CD4-positive, CD25-positive, alpha-beta regulatory T cell (primary cell): ENCODE measurements around the gene TGM3. TPM values are rescaled to one million over a fixed set of nuclear protein-coding genes. Genes with fewer than 3 reads are reported as not detected.
A peak's percentile ranks its signal among the peaks of the same experiment; 100 is the strongest.

ENCODE experiments used
- ATAC-seq, 2 donors: fragments of 150-1000 bp; cut with Tn5 transposase; one replicate each; pipeline ENCODE4 v1.10.0; 2021; ENCODE audit warnings: low read depth in 2 of 2, moderate number of reproducible peaks in 2 of 2, moderate library complexity in 1 of 2
- DNase-seq, 3 donors: peaks; one replicate each; pipeline versions ENCODE4 v3.0.0 to v3.0.0-alpha.2; 2012 to 2022; ENCODE audit warnings: mixed read lengths in 1 of 3
- H3K27ac ChIP-seq: one replicate; pipeline ENCODE4 v1.7.0; 2013; ENCODE audit warnings: mild to moderate bottlenecking, low read length; ENCODE audit not compliant: insufficient read depth, poor library complexity, severe bottlenecking
- H3K27me3 ChIP-seq: one replicate; pipeline ENCODE4 v1.7.0; 2013; ENCODE audit warnings: low read length; ENCODE audit not compliant: control insufficient read depth, insufficient read depth
- H3K36me3 ChIP-seq: one replicate; pipeline ENCODE4 v1.7.0; 2013; ENCODE audit warnings: mild to moderate bottlenecking, low read length, moderate library complexity; ENCODE audit not compliant: control insufficient read depth, insufficient read depth
- H3K4me1 ChIP-seq: 2 replicates; pipeline ENCODE4 v1.7.0; 2013; ENCODE audit warnings: mild to moderate bottlenecking, low read length; ENCODE audit not compliant: insufficient read depth, control insufficient read depth, poor library complexity, severe bottlenecking
- H3K4me3 ChIP-seq: one replicate; pipeline ENCODE4 v1.7.0; 2013; ENCODE audit warnings: low read depth, mild to moderate bottlenecking, low read length, moderate library complexity
- H3K9me3 ChIP-seq, 2 experiments: 1 replicate in 1 of 2; 2 replicates in 1 of 2; pipeline ENCODE4 v1.7.0; 2013; ENCODE audit warnings: low read length in 2 of 2, mild to moderate bottlenecking in 1 of 2, moderate library complexity in 1 of 2; ENCODE audit not compliant: control insufficient read depth in 2 of 2
- H3K27ac Mint-ChIP-seq, 3 donors: one replicate each; pipeline ENCODE4 v1.8.0; 2020 to 2022; ENCODE audit warnings: mild to moderate bottlenecking in 3 of 3, mixed read lengths in 3 of 3, moderate library complexity in 2 of 3
- H3K27me3 Mint-ChIP-seq: one replicate; pipeline ENCODE4 v1.8.0; 2022; ENCODE audit warnings: mild to moderate bottlenecking, mixed read lengths
- H3K36me3 Mint-ChIP-seq: one replicate; pipeline ENCODE4 v1.8.0; 2020; ENCODE audit warnings: mixed read lengths
- H3K4me1 Mint-ChIP-seq, 4 donors: one replicate each; pipeline ENCODE4 v1.8.0; 2020 to 2022; ENCODE audit warnings: mixed read lengths in 4 of 4, mild to moderate bottlenecking in 1 of 4
- H3K4me3 Mint-ChIP-seq, 4 donors: one replicate each; pipeline ENCODE4 v1.8.0; 2020 to 2022; ENCODE audit warnings: mild to moderate bottlenecking in 4 of 4, mixed read lengths in 4 of 4, moderate library complexity in 3 of 4
- H3K9me3 Mint-ChIP-seq, 7 donors: one replicate each; pipeline ENCODE4 v1.8.0; 2020 to 2022; ENCODE audit warnings: mixed read lengths in 7 of 7, mild to moderate bottlenecking in 3 of 7, moderate library complexity in 2 of 7
- polyA plus RNA-seq, 4 donors: library from polyadenylated mRNA; unstranded; fragments of 300-500 nt; fragmentation: Illumina TruSeq; gene quantifications; one replicate each; pipeline ENCODE4 v1.2.3, GENCODE V29; 2021
- total RNA-seq: library from RNA; stranded (reverse); gene quantifications from one replicate; pipeline ENCODE4 v1.2.3, GENCODE V29; 2022

Gene TGM3
- total and polyA plus RNA-seq, 5 donors from 2014 or later, result not detected

GRCh38 chr20:2346188-2346587 lies 50.4 kb downstream of the TGM3 start:
- H3K27ac ChIP-seq, result no peak overlapping the region
- no peak overlapping the region for H3K4me3 ChIP-seq
- Mint-ChIP-seq H3K36me3 (no peaks in the 10 kb centered on the region), H3K27me3 (peaks cover 10% of the 10 kb centered on the region), H3K4me3 (no peak overlapping the region), H3K4me1 (no peaks in the 10 kb centered on the region), H3K9me3 (no peaks in the 10 kb centered on the region), H3K27ac (no peak overlapping the region)
- peaks cover 3% of the 10 kb centered on the region for H3K27me3 ChIP-seq
- peaks cover 0 to 7% of the 10 kb centered on the region in 2 experiments for H3K9me3 ChIP-seq
- H3K4me1 ChIP-seq, result no peaks in the 10 kb centered on the region
- H3K36me3 ChIP-seq, result no peaks in the 10 kb centered on the region
- DNase-seq (no peak), ATAC-seq (no peak)

- no peak for ATAC-seq
- no peak for DNase-seq
- no peak overlapping the region for H3K4me3 Mint-ChIP-seq
- H3K36me3 Mint-ChIP-seq, result no peaks in the 10 kb centered on the region
- no peak overlapping the region for H3K4me3 ChIP-seq
- no peaks in the 10 kb centered on the region for H3K9me3 Mint-ChIP-seq
- H3K4me1 Mint-ChIP-seq, result peaks cover 0 to 8% (median 3%) of the 10 kb centered on the region in 4 donors
- peaks cover 22% of the 10 kb centered on the region for H3K27me3 Mint-ChIP-seq
- peaks cover 0 to 7% of the 10 kb centered on the region in 2 experiments for H3K9me3 ChIP-seq
- no peak overlapping the region for H3K27ac Mint-ChIP-seq
- no peak overlapping the region for H3K27ac ChIP-seq
- H3K4me1 ChIP-seq, result peaks cover 6% of the 10 kb centered on the region
- H3K27me3 ChIP-seq, result peaks cover 7% of the 10 kb centered on the region
- H3K36me3 ChIP-seq, result no peaks in the 10 kb centered on the region
Measured at GRCh38 chr20:2348336-2348735, 52.5 kb downstream of the TGM3 start.

- Histone ChIP-seq H3K27me3 (peaks cover 7% of the 10 kb centered on the region), H3K27ac (no peak overlapping the region), H3K36me3 (no peaks in the 10 kb centered on the region), H3K4me1 (peaks cover 6% of the 10 kb centered on the region), H3K4me3 (no peak overlapping the region), H3K9me3 (peaks cover 0 to 7% of the 10 kb centered on the region in 2 experiments)
- Mint-ChIP-seq H3K36me3 (no peaks in the 10 kb centered on the region), H3K27me3 (peaks cover 29% of the 10 kb centered on the region), H3K4me3 (no peak overlapping the region), H3K27ac (no peak overlapping the region), H3K4me1 (peaks cover 0 to 8% (median 3%) of the 10 kb centered on the region in 4 donors), H3K9me3 (peaks cover 0 to 2% (median 0%) of the 10 kb centered on the region in 7 donors)
- ATAC-seq, result no peak
- DNase-seq, result no peak
Measured at GRCh38 chr20:2349801-2350200, 54.0 kb downstream of the TGM3 start.

GRCh38 chr20:2350606-2351005 lies 54.8 kb downstream of the TGM3 start:
- peaks cover 0 to 7% of the 10 kb centered on the region in 2 experiments for H3K9me3 ChIP-seq
- no peak overlapping the region for H3K27ac ChIP-seq
- DNase-seq, result no peak
- peaks cover 0 to 8% (median 3%) of the 10 kb centered on the region in 4 donors for H3K4me1 Mint-ChIP-seq
- H3K4me1 ChIP-seq, result peaks cover 6% of the 10 kb centered on the region
- peaks cover 7% of the 10 kb centered on the region for H3K27me3 ChIP-seq
- H3K36me3 Mint-ChIP-seq, result no peaks in the 10 kb centered on the region
- ATAC-seq, result no peak
- no peak overlapping the region for H3K4me3 ChIP-seq
- H3K27me3 Mint-ChIP-seq, result peaks cover 29% of the 10 kb centered on the region
- H3K27ac Mint-ChIP-seq, result no peak overlapping the region
- no peak overlapping the region for H3K4me3 Mint-ChIP-seq
- peaks cover 0 to 2% (median 0%) of the 10 kb centered on the region in 7 donors for H3K9me3 Mint-ChIP-seq
- no peaks in the 10 kb centered on the region for H3K36me3 ChIP-seq

- Mint-ChIP-seq H3K27me3 (peaks cover 38% of the 10 kb centered on the region), H3K9me3 (peaks cover 0 to 4% (median 0%) of the 10 kb centered on the region in 7 donors), H3K27ac (peak overlapping the region in 1 of 3 donors; percentile 70), H3K4me1 (peaks cover 0 to 8% (median 3%) of the 10 kb centered on the region in 4 donors), H3K4me3 (no peak overlapping the region), H3K36me3 (no peaks in the 10 kb centered on the region)
- Histone ChIP-seq H3K27me3 (peaks cover 7% of the 10 kb centered on the region), H3K4me1 (peaks cover 6% of the 10 kb centered on the region), H3K27ac (no peak overlapping the region), H3K4me3 (no peak overlapping the region), H3K36me3 (no peaks in the 10 kb centered on the region), H3K9me3 (no peaks in the 10 kb centered on the region)
- no peak for DNase-seq
- no peak for ATAC-seq
Measured at GRCh38 chr20:2353231-2353630, 57.4 kb downstream of the TGM3 start.

- peaks cover 0 to under 1% (median 0%) of the 10 kb centered on the region in 4 donors for H3K4me1 Mint-ChIP-seq
- H3K4me3 ChIP-seq, result no peak overlapping the region
- H3K36me3 Mint-ChIP-seq, result no peaks in the 10 kb centered on the region
- H3K4me1 ChIP-seq, result peaks cover under 1% of the 10 kb centered on the region
- peaks cover 6% of the 10 kb centered on the region for H3K27me3 ChIP-seq
- no peak for ATAC-seq
- H3K4me3 Mint-ChIP-seq, result no peak overlapping the region
- peaks cover 1 to 18% (median 11%) of the 10 kb centered on the region in 7 donors for H3K9me3 Mint-ChIP-seq
- DNase-seq, result no peak
- H3K36me3 ChIP-seq, result no peaks in the 10 kb centered on the region
- H3K9me3 ChIP-seq, result peaks cover 14 to 16% of the 10 kb centered on the region in 2 experiments
- peaks cover 32% of the 10 kb centered on the region for H3K27me3 Mint-ChIP-seq
- H3K27ac Mint-ChIP-seq, result no peak overlapping the region
- H3K27ac ChIP-seq, result no peak overlapping the region
Measured at GRCh38 chr20:2357114-2357513, 61.3 kb downstream of the TGM3 start.

- DNase-seq (no peak), ATAC-seq (no peak)
- Mint-ChIP-seq H3K27me3 (peaks cover 30% of the 10 kb centered on the region), H3K4me1 (no peaks in the 10 kb centered on the region), H3K4me3 (no peak overlapping the region), H3K9me3 (peaks cover 1 to 18% (median 11%) of the 10 kb centered on the region in 7 donors), H3K27ac (no peak overlapping the region), H3K36me3 (no peaks in the 10 kb centered on the region)
- Histone ChIP-seq H3K36me3 (no peaks in the 10 kb centered on the region), H3K27me3 (peaks cover 3% of the 10 kb centered on the region), H3K4me1 (no peaks in the 10 kb centered on the region), H3K4me3 (no peak overlapping the region), H3K9me3 (peaks cover 16 to 17% of the 10 kb centered on the region in 2 experiments), H3K27ac (no peak overlapping the region)
Measured at GRCh38 chr20:2358006-2358405, 62.2 kb downstream of the TGM3 start.

GRCh38 chr20:2361035-2361593 lies 65.3 kb downstream of the TGM3 start:
- no peak overlapping the region for H3K27ac ChIP-seq
- H3K4me3 Mint-ChIP-seq, result no peak overlapping the region
- no peaks in the 10 kb centered on the region for H3K36me3 Mint-ChIP-seq
- H3K4me1 ChIP-seq, result no peaks in the 10 kb centered on the region
- H3K36me3 ChIP-seq, result no peaks in the 10 kb centered on the region
- no peaks in the 10 kb centered on the region for H3K4me1 Mint-ChIP-seq
- H3K27me3 ChIP-seq, result peaks cover 6% of the 10 kb centered on the region
- peaks cover 18% of the 10 kb centered on the region for H3K27me3 Mint-ChIP-seq
- ATAC-seq, result no peak
- no peak overlapping the region for H3K27ac Mint-ChIP-seq
- DNase-seq, result no peak
- peaks cover 16 to 17% of the 10 kb centered on the region in 2 experiments for H3K9me3 ChIP-seq
- peaks cover 1 to 20% (median 12%) of the 10 kb centered on the region in 7 donors for H3K9me3 Mint-ChIP-seq
- no peak overlapping the region for H3K4me3 ChIP-seq
